HepG2 (cell line): ENCODE measurements around the gene TRRAP. TPM values are rescaled to one million over a fixed set of nuclear protein-coding genes. Genes with fewer than 3 reads are reported as not detected.

Source experiments
- ATAC-seq: fragments of 200-7000 bp; cut with Tn5 transposase; 3 replicates; pipeline ENCODE4 v1.9.1; 2020; ENCODE audit warnings: mild to moderate bottlenecking, moderate library complexity
- BruUV-seq: library from RNA; stranded (reverse); fragments of 400-500 nt; replicated peaks from 2 replicates; lab custom pipeline; 2021; lab: Mats Ljungman, UMichigan
- CTCF ChIA-PET: fragments of 300-600 bp; formaldehyde crosslinking; extraction: SDS; loops from one replicate; lab custom pipeline; 2021; ENCODE audit warnings: low total read pairs, inconsistent platforms, low intra/inter-chr PET ratio; lab: Yijun Ruan, JAX
- POLR2A ChIA-PET: fragments of 350-600 bp; sonication (Branson Sonifier 250); formaldehyde crosslinking; loops from one replicate; lab custom pipeline; 2020; ENCODE audit warnings: antibody characterized with exemption, inconsistent platforms; lab: Yijun Ruan, JAX
- DNase-seq: peaks from one replicate; pipeline ENCODE4 v3.0.0-alpha.2; 2015; ENCODE audit warnings: low spot score
- FAIRE-seq: peaks from 3 replicates; lab custom pipeline; 2011; peaks lifted over from hg19 to GRCh38; lab: Jason Lieb, UNC
- H2AFZ ChIP-seq: one replicate; pipeline ENCODE4 v1.6.1; 2011; ENCODE audit warnings: low read length, inconsistent platforms
- H3K27ac ChIP-seq: fragments of 300-600 bp; 3 replicates; pipeline ENCODE4 v1.8.0; 2011; ENCODE audit warnings: mixed run types, mild to moderate bottlenecking, mixed read lengths, low read length, inconsistent platforms; ENCODE audit not compliant: insufficient read depth; ENCODE audit errors: extremely low read length
- H3K27me3 ChIP-seq, 2 experiments: fragments of 200-600 bp in 1 of 2; 2 replicates in 1 of 2; 3 replicates in 1 of 2; pipeline versions ENCODE4 v1.6.0 to v1.8.0; 2011; ENCODE audit warnings: low read length in 2 of 2, mild to moderate bottlenecking in 2 of 2, moderate library complexity in 2 of 2, inconsistent platforms in 1 of 2; ENCODE audit not compliant: insufficient read depth in 2 of 2, control insufficient read depth in 1 of 2
- H3K36me3 ChIP-seq, 2 experiments: fragments of 200-600 bp in 1 of 2; replicated peaks in 1 of 2; 2 replicates in 1 of 2; 3 replicates in 1 of 2; pipeline versions ENCODE4 v1.5.1 to v1.8.0; 2011; ENCODE audit warnings: low read length in 2 of 2, inconsistent platforms in 1 of 2; ENCODE audit not compliant: insufficient read depth in 2 of 2, control insufficient read depth in 1 of 2
- H3K4me1 ChIP-seq: 2 replicates; pipeline ENCODE4 v1.5.1; 2012; ENCODE audit warnings: low read length, inconsistent platforms; ENCODE audit not compliant: insufficient read depth
- H3K4me2 ChIP-seq: 2 replicates; pipeline ENCODE4 v1.6.0; 2011; ENCODE audit warnings: low read depth, low read length, inconsistent platforms
- H3K4me3 ChIP-seq, 3 experiments: fragments of 200-600 bp in 1 of 3; sonication (generic), shearing (Covaris generic) in 1 of 3; replicated peaks in 1 of 3; 2 replicates each; pipeline ENCODE4 v1.5.1; 2011 to 2016; ENCODE audit warnings: low read length in 3 of 3, inconsistent platforms in 2 of 3, low read depth in 2 of 3, mild to moderate bottlenecking in 2 of 3, control low read depth in 1 of 3, mixed read lengths in 1 of 3; ENCODE audit not compliant: insufficient read depth in 1 of 3
- H3K79me2 ChIP-seq: one replicate; pipeline ENCODE4 v1.6.1; 2011; ENCODE audit warnings: low read length, inconsistent platforms; ENCODE audit not compliant: insufficient read depth
- H3K9ac ChIP-seq: 2 replicates; pipeline ENCODE4 v1.6.0; 2011; ENCODE audit warnings: mild to moderate bottlenecking, low read depth, low read length, inconsistent platforms; ENCODE audit not compliant: insufficient read depth
- H3K9me3 ChIP-seq: 2 replicates; pipeline ENCODE4 v1.5.1; 2012; ENCODE audit warnings: mild to moderate bottlenecking, low read length
- H4K20me1 ChIP-seq: 2 replicates; pipeline ENCODE4 v1.6.0; 2011; ENCODE audit warnings: inconsistent platforms, mild to moderate bottlenecking, low read length, moderate library complexity; ENCODE audit not compliant: insufficient read depth
- CEBPG ChIP-seq: IDR thresholded peaks from 2 replicates; pipeline ENCODE4 v1.6.1; 2016
- FOXA3 ChIP-seq: IDR thresholded peaks from 2 replicates; pipeline ENCODE4 v1.6.1; 2016; ENCODE audit warnings: missing genetic modification reagents, missing compliant biosample characterization
- RBAK ChIP-seq: sonication (generic); formaldehyde crosslinking; IDR thresholded peaks from 2 replicates; pipeline ENCODE4 v1.5.1; 2020; ENCODE audit warnings: mild to moderate bottlenecking, missing genetic modification reagents
- REPIN1 ChIP-seq: sonication (generic); formaldehyde crosslinking; IDR thresholded peaks from 2 replicates; pipeline ENCODE4 v1.8.0; 2022; ENCODE audit warnings: missing genetic modification reagents, low read depth, mild to moderate bottlenecking, borderline replicate concordance
- RXRB ChIP-seq: IDR thresholded peaks from 2 replicates; pipeline ENCODE4 v1.6.1; 2016; ENCODE audit warnings: borderline replicate concordance, missing genetic modification reagents, missing compliant biosample characterization
- ZFP36 ChIP-seq: fragments of 150-350 bp; IDR thresholded peaks from 2 replicates; pipeline ENCODE4 v1.6.1; 2018; ENCODE audit warnings: borderline replicate concordance, low read length, low read depth; ENCODE audit not compliant: partially characterized antibody
- ZNF143 ChIP-seq: sonication (generic); formaldehyde crosslinking; IDR thresholded peaks from 2 replicates; pipeline ENCODE4 v1.4.0; 2020; ENCODE audit warnings: missing genetic modification reagents
- ZSCAN20 ChIP-seq: sonication (generic); formaldehyde crosslinking; IDR thresholded peaks from 2 replicates; pipeline ENCODE4 v1.4.0; 2020; ENCODE audit warnings: missing genetic modification reagents, mild to moderate bottlenecking, borderline replicate concordance
- WGBS: methylation state at CpG from one replicate; pipeline ENCODE4 v1.1.6; 2017; ENCODE audit warnings: low lambda C conversion rate; 5-methylcytosine and 5-hydroxymethylcytosine counted together
- in situ Hi-C: cut with HindIII; loops from 2 replicates; pipeline ENCODE4 v1.10.0; 2017; ENCODE audit warnings: low pct_unique_long_range_greater_than_20kb; ENCODE audit not compliant: extremely low pct_ligation_motif_present
- intact Hi-C: fragments of 100-400 bp; cut with micrococcal nuclease; formaldehyde crosslinking; loops from one replicate; pipeline ENCODE4 v1.10.0; 2022; ENCODE audit not compliant: unreplicated experiment
- polyA plus RNA-seq, 8 experiments: library from polyadenylated mRNA; depleted of rRNA in 3 of 8; stranded (reverse) in 7 of 8; unstranded in 1 of 8; fragments of >200 nt; fragmentation: Illumina TruSeq in 4 of 8; extraction: Trizol in 4 of 8; gene quantifications; 2 replicates each; pipeline versions ENCODE4 v1.2.1 to v1.2.3, GENCODE V29; 2011 to 2016; ENCODE audit warnings: low read depth in 4 of 8, missing spikeins in 1 of 8, mixed read lengths in 1 of 8; ENCODE audit not compliant: insufficient read depth in 1 of 8
- total RNA-seq, 5 experiments: library from RNA; depleted of rRNA; stranded (reverse); fragments of >200 nt; fragmentation: Illumina TruSeq; extraction: Trizol; gene quantifications; 2 replicates each; pipeline ENCODE4 v1.2.3, GENCODE V29; 2016; ENCODE audit warnings: low read depth in 1 of 5

TRRAP gene
- total and polyA plus RNA-seq, 2 of the 13 experiments (the other 11 are each of a cell fraction or from before 2014, with no cell fraction given) = 8.6 to 10.5 TPM

- ChIA-PET POLR2A (interaction anchor here (0.6 kb wide), 1 partner anchor 745 kb away, joined by 3 read pairs; no protein-coding TSS in a partner anchor), CTCF (no interaction called here)
- no peaks in the 10 kb centered on the region for H3K9me3 ChIP-seq
- no TSS peak for BruUV-seq
- no peak overlapping the region for H3K9ac ChIP-seq
- ATAC-seq (no peak), FAIRE-seq (no peak), DNase-seq (no peak)
- no peak overlapping the region for H3K4me2 ChIP-seq
- 0 out of 2 replicates have a peak, but pooled peaks cover 2% of the 10 kb centered on the region for H4K20me1 ChIP-seq
- H3K4me3 ChIP-seq = no peak overlapping the region
- in situ Hi-C loops = no loop called here
- intact Hi-C loops = no loop called here
- H3K4me1 ChIP-seq = no peaks in the 10 kb centered on the region
- no peak overlapping the region for H3K27ac ChIP-seq
- H3K36me3 ChIP-seq = peaks cover 19 to 70% of the 10 kb centered on the region in 2 experiments; a peak in 4 of 5 replicates
- TF ChIP-seq ZNF143 (no peak), CEBPG (CRISPR knock-in tag) (no peak), ZFP36 (no peak), FOXA3 (CRISPR knock-in tag) (no peak), RXRB (no peak), RBAK (no peak), REPIN1 (CRISPR knock-in tag) (no peak), ZSCAN20 (CRISPR knock-in tag) (no peak)
- H3K27me3 ChIP-seq = no peaks in the 10 kb centered on the region
- no peaks in the 10 kb centered on the region for H3K79me2 ChIP-seq
- H2AFZ ChIP-seq = no peak overlapping the region
- WGBS = 95% methylated on average over 10 of the region's 10 CpGs
Measured at GRCh38 chr7:98998821-98999725, 120.7 kb downstream of the TRRAP start.
